ENCODE data around the gene CLVS2. TPM values are rescaled to one million over a fixed set of nuclear protein-coding genes. Genes with fewer than 3 reads are reported as not detected.

The CLVS2 gene
- total and polyA plus RNA-seq, 2 of the 4 experiments (the other 2 are of a cell fraction) = 0.02 TPM; not detected in 1

GRCh38 chr6:122995921-122996793 lies at the start of gene CLVS2 (continued):
- TF ChIP-seq, protein P1, sequence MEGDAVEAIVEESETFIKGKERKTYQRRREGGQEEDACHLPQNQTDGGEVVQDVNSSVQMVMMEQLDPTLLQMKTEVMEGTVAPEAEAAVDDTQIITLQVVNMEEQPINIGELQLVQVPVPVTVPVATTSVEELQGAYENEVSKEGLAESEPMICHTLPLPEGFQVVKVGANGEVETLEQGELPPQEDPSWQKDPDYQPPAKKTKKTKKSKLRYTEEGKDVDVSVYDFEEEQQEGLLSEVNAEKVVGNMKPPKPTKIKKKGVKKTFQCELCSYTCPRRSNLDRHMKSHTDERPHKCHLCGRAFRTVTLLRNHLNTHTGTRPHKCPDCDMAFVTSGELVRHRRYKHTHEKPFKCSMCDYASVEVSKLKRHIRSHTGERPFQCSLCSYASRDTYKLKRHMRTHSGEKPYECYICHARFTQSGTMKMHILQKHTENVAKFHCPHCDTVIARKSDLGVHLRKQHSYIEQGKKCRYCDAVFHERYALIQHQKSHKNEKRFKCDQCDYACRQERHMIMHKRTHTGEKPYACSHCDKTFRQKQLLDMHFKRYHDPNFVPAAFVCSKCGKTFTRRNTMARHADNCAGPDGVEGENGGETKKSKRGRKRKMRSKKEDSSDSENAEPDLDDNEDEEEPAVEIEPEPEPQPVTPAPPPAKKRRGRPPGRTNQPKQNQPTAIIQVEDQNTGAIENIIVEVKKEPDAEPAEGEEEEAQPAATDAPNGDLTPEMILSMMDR (conservative IDR thresholded peaks at IDR 0.05; ENCODE audit: low read depth, low read length) = no peak

DNA sequence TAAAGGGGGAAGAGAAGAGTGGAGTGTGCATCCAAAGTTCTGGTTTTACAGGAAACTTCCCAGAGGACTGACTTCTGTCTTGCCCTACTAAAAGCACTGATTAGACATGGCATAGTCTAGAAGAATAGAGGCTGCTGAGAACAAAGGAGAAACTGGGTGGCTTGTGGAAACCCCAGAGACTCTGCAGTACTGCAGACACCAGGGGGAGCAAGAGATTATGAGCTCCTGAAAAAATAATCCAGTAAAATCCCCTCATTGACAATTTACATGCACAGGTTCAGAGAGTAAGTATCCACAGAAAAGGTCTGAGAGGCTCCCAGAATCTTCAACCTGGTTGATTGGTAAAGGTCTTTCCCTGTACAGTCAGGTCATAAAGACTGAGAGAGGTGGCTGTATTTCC lies 48.7 kb upstream of the CLVS2 start:
- dilution Hi-C loops (cut with HindIII; ENCODE audit: low sequenced_read_pairs, unreplicated experiment) (no loop called here), in situ Hi-C loops (cut with MboI; ENCODE audit: low sequenced_read_pairs) (no loop called here), intact Hi-C loops (cut with micrococcal nuclease) (no loop called here)
- no peak overlapping the region for H4K8ac ChIP-seq (ENCODE audit: low read depth in 2 of 2, low read length in 2 of 2)
- H2BK15ac ChIP-seq (ENCODE audit: low read depth, low read length) = no peak overlapping the region
- no peaks in the 10 kb centered on the region for H3K9me1 ChIP-seq (ENCODE audit: insufficient read depth, low read length)
- no TSS peak for BruUV-seq (replicated peaks)
- no peak overlapping the region for H3K27ac ChIP-seq (ENCODE audit: insufficient read depth, low read length)
- ATAC-seq (ENCODE audit: low read depth) = no peak
- no peak overlapping the region for H3K56ac ChIP-seq (ENCODE audit: extremely low read depth, insufficient read depth, low read length)
- no peak overlapping the region for H3K4me2 ChIP-seq (ENCODE audit: low read depth, low read length)
- no peaks in the 10 kb centered on the region for H3K4me1 ChIP-seq (ENCODE audit: control insufficient read depth, insufficient read depth, low read length)
- H2BK20ac ChIP-seq (ENCODE audit: low read depth, low read length) = no peak overlapping the region
- no peaks in the 10 kb centered on the region for H3K79me1 ChIP-seq (ENCODE audit: low read depth in 1 of 2, low read length in 2 of 2)
- no peak overlapping the region for H3K4me3 ChIP-seq (ENCODE audit: insufficient read depth, low read depth, low read length)
- no peak overlapping the region for H4K91ac ChIP-seq (ENCODE audit: insufficient read depth, low read depth, low read length)
- H3K9ac ChIP-seq (ENCODE audit: low read depth, low read length) = no peak overlapping the region
- no peak overlapping the region for H3K23ac ChIP-seq (ENCODE audit: low read depth, low read length)
- H3K18ac ChIP-seq (ENCODE audit: low read depth, low read length) = no peak overlapping the region
- peaks cover 2% of the 10 kb centered on the region; the same call in 1 of the 2 replicates for H3K9me3 ChIP-seq (ENCODE audit: control insufficient read depth, insufficient read depth, low read length)
- H2AK9ac ChIP-seq (replicated peaks; ENCODE audit: low read depth, low read length, poor library complexity) = no peak overlapping the region
- DNase-seq = no peak
- no peak overlapping the region for H4K5ac ChIP-seq (ENCODE audit: low read depth, low read length)
- ChIA-PET CTCF (no interaction called here), POLR2A (ENCODE audit: unreplicated experiment) (no interaction called here)
- no peak overlapping the region for H2BK5ac ChIP-seq (ENCODE audit: low read depth, low read length, poor library complexity, severe bottlenecking)
- H3K36me3 ChIP-seq (ENCODE audit: control insufficient read depth, insufficient read depth, low read length) = no peaks in the 10 kb centered on the region
- no peak overlapping the region for H2BK120ac ChIP-seq (ENCODE audit: low read depth, low read length)
- no peak overlapping the region for H3K14ac ChIP-seq (replicated peaks; ENCODE audit: low read depth, low read length)
- no peak overlapping the region for H3K4ac ChIP-seq (ENCODE audit: low read depth, low read length)
- H3K27me3 ChIP-seq (ENCODE audit: control insufficient read depth, insufficient read depth, low read length) = no peaks in the 10 kb centered on the region
- no peaks in the 10 kb centered on the region for H4K20me1 ChIP-seq (ENCODE audit: insufficient read depth, low read length)
- no peak overlapping the region for H2AFZ ChIP-seq (replicated peaks; ENCODE audit: low read length, poor library complexity)
- H2AK5ac ChIP-seq (ENCODE audit: low read depth, low read length) = no peak overlapping the region
- TF ChIP-seq ELK1 (IDR thresholded peaks at IDR 0.05; ENCODE audit: borderline replicate concordance, low read depth, low read length) (no peak), RCOR1 (IDR thresholded peaks at IDR 0.05; ENCODE audit: insufficient replicate concordance, low read length) (no peak), RFX5 (IDR thresholded peaks at IDR 0.05; ENCODE audit: low read depth, low read length) (no peak), RAD21 (IDR thresholded peaks at IDR 0.05; ENCODE audit: low read length) (no peak), USF2 (IDR thresholded peaks at IDR 0.05; ENCODE audit: low read depth, low read length) (no peak), BHLHE40 (IDR thresholded peaks at IDR 0.05; ENCODE audit: low read depth, low read length) (no peak), POLR2A (IDR thresholded peaks at IDR 0.05; ENCODE audit: low read depth, low read length) (no peak), SMC3 (IDR thresholded peaks at IDR 0.05; ENCODE audit: low read depth, low read length) (no peak)
- TF ChIP-seq, protein P1 (conservative IDR thresholded peaks at IDR 0.05; ENCODE audit: low read depth, low read length) = no peak
